Stimulated activated CD4-positive, alpha-beta T cell treated with anti-CD3 and anti-CD28 coated beads, TNF-alpha, amount 100 ng/mL, for 48 hours (primary cell): ENCODE measurements around the gene CHERP.
"Not testable (repeated sequence)": the region's sequence is repeated elsewhere in the genome, so short reads cannot be mapped to it uniquely, and the experiment has no call there.

Experiments
- DNase-seq, 3 donors: peaks; one replicate each; pipeline ENCODE4 v3.0.0-alpha.2; 2020; ENCODE audit warnings: low read depth in 3 of 3

The CHERP gene

GRCh38 chr19:16520074-16520973, 21.9 kb downstream of the CHERP start:
- DNase-seq, result no peak

GRCh38 chr19:16519230-16519687, 23.0 kb downstream of the CHERP start:
- no peak for DNase-seq

GRCh38 chr19:16518483-16519229, 23.6 kb downstream of the CHERP start:
- DNase-seq, result no peak

- DNase-seq, result no peak
Observed at GRCh38 chr19:16518061-16518460, 24.2 kb downstream of the CHERP start.

GRCh38 chr19:16516923-16517610, 25.2 kb downstream of the CHERP start:
- DNase-seq, result no peak

- DNase-seq, result no peak
Observed at GRCh38 chr19:16516381-16516780, 25.9 kb downstream of the CHERP start.

- no peak for DNase-seq
Observed at GRCh38 chr19:16514383-16515019, 27.7 kb downstream of the CHERP start.

- not testable (repeated sequence) for DNase-seq
Observed at GRCh38 chr19:16512611-16513010, 29.6 kb downstream of the CHERP start.

GRCh38 chr19:16509141-16510061, 32.8 kb downstream of the CHERP start:
- no peak for DNase-seq

GRCh38 chr19:16508546-16508945, 33.7 kb downstream of the CHERP start:
- no peak for DNase-seq

- DNase-seq, result no peak
Observed at GRCh38 chr19:16506961-16507360, 35.3 kb downstream of the CHERP start.

- DNase-seq, result not testable (repeated sequence)
Observed at GRCh38 chr19:16506161-16506560, 36.1 kb downstream of the CHERP start.

GRCh38 chr19:16504271-16504670, 38.0 kb downstream of the CHERP start:
- no peak for DNase-seq

- no peak for DNase-seq
Observed at GRCh38 chr19:16497837-16498236, 44.4 kb downstream of the CHERP start.

- no peak for DNase-seq
Observed at GRCh38 chr19:16497042-16497441, 45.2 kb downstream of the CHERP start.

GRCh38 chr19:16496613-16496983, 45.6 kb downstream of the CHERP start:
- DNase-seq, result no peak

GRCh38 chr19:16495982-16496612, 46.1 kb downstream of the CHERP start, which contains the start of the genes C19orf44 and CALR3:
TSS of gene C19orf44 (plus strand) at chr19:16496394. CDS start at chr19:16500793, 4,399 bp downstream.
TSS of gene CALR3 (minus strand) at chr19:16496167. CDS start at chr19:16496129, 38 bp downstream.
- peak; percentile 93 to 97 (median 95) for DNase-seq

- not testable (repeated sequence) for DNase-seq
Observed at GRCh38 chr19:16486476-16486875, 55.8 kb downstream of the CHERP start.

- DNase-seq, result no peak
Observed at GRCh38 chr19:16482745-16483144, 59.5 kb downstream of the CHERP start.

- no peak for DNase-seq
Observed at GRCh38 chr19:16477311-16477710, 64.9 kb downstream of the CHERP start.
